ENCODE data around the gene PCBP3. TPM values are rescaled to one million over a fixed set of nuclear protein-coding genes. Genes with fewer than 3 reads are reported as not detected.

PCBP3 gene
- total and polyA plus RNA-seq, 2 experiments from 2014 or later = 3.4 to 4.3 TPM

- TF ChIP-seq CTCF (IDR thresholded peaks at IDR 0.05; ENCODE audit: low read depth, low read length) = no peak
- Histone ChIP-seq H3K36me3 (no peaks in the 10 kb centered on the region), H3K27me3 (no peaks in the 10 kb centered on the region), H3K4me1 (ENCODE audit: low read depth) (no peaks in the 10 kb centered on the region), H3K27ac (no peak overlapping the region), H3K9me3 (ENCODE audit: low read depth) (no peaks in the 10 kb centered on the region), H3K4me3 (no peak overlapping the region)
- DNase-seq (ENCODE audit: low read depth in 1 of 2, low spot score in 1 of 2) = no peak
Observed at GRCh38 chr21:45860493-45861155, 217.1 kb downstream of the PCBP3 start.

- DNase-seq (ENCODE audit: low read depth in 1 of 2, low spot score in 1 of 2) = no peak
- H3K36me3 ChIP-seq = no peaks in the 10 kb centered on the region
- H3K27me3 ChIP-seq = no peaks in the 10 kb centered on the region
- TF ChIP-seq CTCF (IDR thresholded peaks at IDR 0.05; ENCODE audit: low read depth, low read length) = no peak
- H3K27ac ChIP-seq = no peak overlapping the region
- no peak overlapping the region for H3K4me3 ChIP-seq
- no peaks in the 10 kb centered on the region for H3K9me3 ChIP-seq (ENCODE audit: low read depth)
- no peaks in the 10 kb centered on the region for H3K4me1 ChIP-seq (ENCODE audit: low read depth)
Observed at GRCh38 chr21:45861156-45861870, 217.8 kb downstream of the PCBP3 start.

GRCh38 chr21:45862543-45863207 lies 219.2 kb downstream of the PCBP3 start:
- no peaks in the 10 kb centered on the region for H3K27me3 ChIP-seq
- TF ChIP-seq CTCF (IDR thresholded peaks at IDR 0.05; ENCODE audit: low read depth, low read length) = no peak
- no peaks in the 10 kb centered on the region for H3K4me1 ChIP-seq (ENCODE audit: low read depth)
- H3K4me3 ChIP-seq = no peak overlapping the region
- H3K27ac ChIP-seq = no peak overlapping the region
- no peaks in the 10 kb centered on the region for H3K36me3 ChIP-seq
- H3K9me3 ChIP-seq (ENCODE audit: low read depth) = no peaks in the 10 kb centered on the region
- DNase-seq (ENCODE audit: low read depth in 1 of 2, low spot score in 1 of 2) = no peak

- no peak for DNase-seq (ENCODE audit: low read depth in 1 of 2, low spot score in 1 of 2)
- H3K4me3 ChIP-seq = no peak overlapping the region
- TF ChIP-seq CTCF (IDR thresholded peaks at IDR 0.05; ENCODE audit: low read depth, low read length) = no peak
- no peaks in the 10 kb centered on the region for H3K4me1 ChIP-seq (ENCODE audit: low read depth)
- H3K9me3 ChIP-seq (ENCODE audit: low read depth) = no peaks in the 10 kb centered on the region
- no peaks in the 10 kb centered on the region for H3K36me3 ChIP-seq
- H3K27ac ChIP-seq = no peak overlapping the region
- H3K27me3 ChIP-seq = no peaks in the 10 kb centered on the region
Observed at GRCh38 chr21:45863267-45863666, 219.7 kb downstream of the PCBP3 start.

GRCh38 chr21:45863751-45864150 lies 220.2 kb downstream of the PCBP3 start:
- Histone ChIP-seq H3K36me3 (no peaks in the 10 kb centered on the region), H3K9me3 (ENCODE audit: low read depth) (no peaks in the 10 kb centered on the region), H3K4me3 (no peak overlapping the region), H3K4me1 (ENCODE audit: low read depth) (no peaks in the 10 kb centered on the region), H3K27me3 (no peaks in the 10 kb centered on the region), H3K27ac (no peak overlapping the region)
- TF ChIP-seq CTCF (IDR thresholded peaks at IDR 0.05; ENCODE audit: low read depth, low read length) = no peak
- DNase-seq (ENCODE audit: low read depth in 1 of 2, low spot score in 1 of 2) = no peak
